SK-N-MC (cell line): Measurements from ENCODE around the gene TLE4.
"Not testable (repeated sequence)": the region's sequence is repeated elsewhere in the genome, so short reads cannot be mapped to it uniquely, and the experiment has no call there.

Experiments used
- DNase-seq: peaks from one replicate; pipeline ENCODE4 v3.0.0-alpha.2; 2011; ENCODE audit warnings: low read depth, low spot score
- H3K27ac ChIP-seq: fragments of 200-600 bp; sonication (generic); 2 replicates; pipeline ENCODE4 v1.5.1; 2016; ENCODE audit warnings: mixed run types
- H3K36me3 ChIP-seq: fragments of 200-600 bp; sonication (generic); 2 replicates; pipeline ENCODE4 v1.6.1; 2017; ENCODE audit warnings: antibody characterized with exemption, low read length, mixed read lengths; ENCODE audit not compliant: insufficient read depth
- H3K4me3 ChIP-seq: fragments of 200-600 bp; sonication (generic); 2 replicates; pipeline ENCODE4 v1.5.1; 2016
- H3K9ac ChIP-seq: fragments of 200-600 bp; sonication (generic); 2 replicates; pipeline ENCODE4 v1.8.0; 2017; ENCODE audit warnings: mixed run types, mixed read lengths; ENCODE audit not compliant: insufficient read length
- H3K9me3 ChIP-seq: fragments of 200-600 bp; sonication (generic); 2 replicates; pipeline ENCODE4 v1.6.1; 2017; ENCODE audit warnings: low read depth, mild to moderate bottlenecking, antibody characterized with exemption, low read length, moderate library complexity, mixed read lengths
- EZH2 ChIP-seq: fragments of 200-600 bp; sonication (generic); IDR thresholded peaks from one replicate; pipeline ENCODE4 v1.6.1; 2017; ENCODE audit warnings: antibody characterized with exemption
- FOXP2 ChIP-seq: optimal IDR thresholded peaks from 2 replicates; pipeline ENCODE3; 2011; ENCODE audit warnings: mild to moderate bottlenecking, moderate library complexity; ENCODE audit not compliant: insufficient read depth; ENCODE audit errors: extremely low read length, control extremely low read depth
- POLR2AphosphoS5 ChIP-seq: IDR thresholded peaks from 2 replicates; pipeline ENCODE4 v1.6.1; 2012; ENCODE audit warnings: mild to moderate bottlenecking, low read depth, low read length, borderline replicate concordance

The TLE4 gene

GRCh38 chr9:79632705-79633104 lies 60.9 kb downstream of the TLE4 start:
- H3K4me3 ChIP-seq, result no peak overlapping the region
- H3K36me3 ChIP-seq, result no peaks in the 10 kb centered on the region
- H3K27ac ChIP-seq, result no peak overlapping the region
- H3K9ac ChIP-seq, result no peak overlapping the region
- H3K9me3 ChIP-seq, result no peaks in the 10 kb centered on the region
- no peak for DNase-seq
- no peak for TF ChIP-seq POLR2AphosphoS5
- TF ChIP-seq EZH2, result no peak
- TF ChIP-seq FOXP2, result no peak

DNA sequence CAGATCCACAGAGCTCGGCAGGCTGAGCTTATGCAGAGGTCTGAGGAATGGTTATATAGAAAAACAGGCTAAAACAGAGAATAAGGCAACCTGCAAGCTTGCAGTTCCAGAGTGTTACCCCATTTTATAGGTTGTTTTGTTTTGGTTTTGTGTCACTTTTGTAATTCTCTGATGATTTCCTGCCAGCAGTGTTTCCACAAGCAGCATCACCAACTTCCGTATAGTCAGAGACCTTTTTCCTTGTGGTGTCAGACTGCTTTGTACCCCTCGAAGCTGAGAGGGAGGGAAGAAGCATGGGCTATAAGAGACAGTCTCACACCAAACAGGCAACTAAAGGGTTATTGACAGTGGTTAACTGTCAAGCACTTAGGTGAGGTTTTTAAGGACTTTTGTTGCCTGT lies 61.8 kb downstream of the TLE4 start:
- Histone ChIP-seq H3K27ac (no peak overlapping the region), H3K4me3 (no peak overlapping the region), H3K36me3 (no peaks in the 10 kb centered on the region), H3K9me3 (no peaks in the 10 kb centered on the region), H3K9ac (no peak overlapping the region)
- TF ChIP-seq FOXP2, result no peak
- DNase-seq, result no peak

GRCh38 chr9:79637177-79637925 lies 65.6 kb downstream of the TLE4 start:
- DNase-seq, result no peak
- TF ChIP-seq POLR2AphosphoS5 (no peak), FOXP2 (no peak), EZH2 (no peak)
- Histone ChIP-seq H3K4me3 (no peak overlapping the region), H3K27ac (no peak overlapping the region), H3K36me3 (no peaks in the 10 kb centered on the region), H3K9ac (no peak overlapping the region), H3K9me3 (no peaks in the 10 kb centered on the region)

GRCh38 chr9:79638806-79639205 lies 67.0 kb downstream of the TLE4 start:
- no peak overlapping the region for H3K27ac ChIP-seq
- no peak overlapping the region for H3K9ac ChIP-seq
- TF ChIP-seq EZH2, result no peak
- no peak for TF ChIP-seq POLR2AphosphoS5
- TF ChIP-seq FOXP2, result no peak
- DNase-seq, result no peak
- no peaks in the 10 kb centered on the region for H3K36me3 ChIP-seq
- H3K4me3 ChIP-seq, result no peak overlapping the region
- H3K9me3 ChIP-seq, result no peaks in the 10 kb centered on the region

- Histone ChIP-seq H3K36me3 (no peaks in the 10 kb centered on the region), H3K9me3 (no peaks in the 10 kb centered on the region), H3K27ac (no peak overlapping the region), H3K4me3 (no peak overlapping the region), H3K9ac (no peak overlapping the region)
- no peak for TF ChIP-seq EZH2
- no peak for TF ChIP-seq POLR2AphosphoS5
- no peak for TF ChIP-seq FOXP2
- DNase-seq, result no peak
These were observed 67.6 kb downstream of the TLE4 start for GRCh38 chr9:79639354-79639753.

DNA sequence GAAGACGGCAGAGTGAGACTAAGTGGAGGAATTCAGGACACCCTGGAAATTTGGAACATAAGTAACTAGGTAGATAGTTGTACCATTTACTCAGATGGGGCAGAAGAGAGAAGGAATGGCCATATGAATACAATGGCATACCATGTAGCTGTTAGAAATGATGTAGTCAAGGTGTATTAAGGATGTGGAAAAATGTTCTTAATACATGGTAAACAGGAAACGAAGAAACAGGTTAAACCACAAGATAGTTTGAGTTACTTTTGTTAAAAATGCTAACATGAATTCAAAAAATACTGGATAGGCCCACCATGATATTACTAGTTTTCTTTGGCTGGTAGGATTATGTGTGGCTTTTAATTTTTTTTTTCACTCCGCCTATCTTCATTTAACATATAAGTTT lies 68.3 kb downstream of the TLE4 start:
- not testable (repeated sequence) for H3K9me3 ChIP-seq, H3K27ac ChIP-seq, H3K36me3 ChIP-seq, H3K9ac ChIP-seq, H3K4me3 ChIP-seq, DNase-seq

DNA sequence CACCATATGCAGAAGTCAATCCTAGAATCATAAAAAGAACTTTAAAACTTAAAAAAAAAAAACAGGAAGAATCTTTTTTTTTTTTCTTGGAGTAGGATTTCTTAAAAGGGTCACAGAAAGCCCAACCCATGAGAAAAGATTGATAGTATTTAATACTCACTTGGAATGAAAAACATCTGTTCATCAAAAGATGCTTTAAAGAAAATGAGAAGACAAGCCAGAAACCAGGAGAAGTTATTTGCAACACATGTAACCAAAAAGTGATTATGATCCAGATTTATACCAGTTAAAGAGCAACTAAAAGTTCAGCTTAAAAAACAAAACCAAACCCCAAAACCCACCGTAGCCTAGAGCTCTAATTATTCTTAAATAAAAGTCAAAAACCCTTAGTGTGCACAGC lies 69.3 kb downstream of the TLE4 start:
- Histone ChIP-seq H3K36me3 (no peaks in the 10 kb centered on the region), H3K27ac (no peak overlapping the region), H3K4me3 (no peak overlapping the region), H3K9me3 (no peaks in the 10 kb centered on the region), H3K9ac (no peak overlapping the region)
- no peak for TF ChIP-seq EZH2
- no peak for TF ChIP-seq POLR2AphosphoS5
- TF ChIP-seq FOXP2, result no peak
- no peak for DNase-seq

DNA sequence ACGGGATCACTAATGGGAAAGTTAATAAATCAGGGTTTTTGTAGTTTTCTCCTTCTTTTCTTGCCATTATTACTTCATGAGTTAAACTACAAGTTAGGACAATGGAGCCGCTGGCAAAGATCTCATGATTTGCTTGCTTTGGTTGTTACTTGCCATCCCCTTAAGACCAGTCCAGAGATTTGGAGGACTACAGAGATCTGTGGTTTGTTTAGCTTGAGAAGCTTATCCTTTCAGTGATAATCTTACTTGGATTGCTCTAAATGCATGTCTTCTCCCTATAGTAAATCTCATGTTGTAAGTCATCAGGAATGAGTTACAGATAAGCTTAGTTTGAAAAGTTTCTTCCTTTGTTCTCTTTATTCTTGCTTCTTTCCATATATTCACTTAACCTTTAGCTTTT lies 70.9 kb downstream of the TLE4 start:
- no peak for DNase-seq
- no peak for TF ChIP-seq POLR2AphosphoS5
- no peak for TF ChIP-seq EZH2
- TF ChIP-seq FOXP2, result no peak
- Histone ChIP-seq H3K36me3 (no peaks in the 10 kb centered on the region), H3K9me3 (no peaks in the 10 kb centered on the region), H3K27ac (no peak overlapping the region), H3K9ac (no peak overlapping the region), H3K4me3 (no peak overlapping the region)

- no peak for DNase-seq
- Histone ChIP-seq H3K4me3 (no peak overlapping the region), H3K27ac (no peak overlapping the region), H3K36me3 (no peaks in the 10 kb centered on the region), H3K9me3 (no peaks in the 10 kb centered on the region), H3K9ac (no peak overlapping the region)
- TF ChIP-seq EZH2, result no peak
- TF ChIP-seq FOXP2, result no peak
- TF ChIP-seq POLR2AphosphoS5, result no peak
These were observed 72.3 kb downstream of the TLE4 start for GRCh38 chr9:79644048-79644447.
